ENCODE measurements around the gene QSOX1. TPM values are rescaled to one million over a fixed set of nuclear protein-coding genes. Genes with fewer than 3 reads are reported as not detected.

Gene QSOX1
- total and polyA plus RNA-seq, 9 of the 15 experiments (the other 6 are each of a cell fraction or from before 2014, with no cell fraction given), result 4.0 to 53.1 (median 15.0) TPM

- TF ChIP-seq ZBTB43 (CRISPR knock-in tag; IDR thresholded peaks at IDR 0.05) (no peak), CBX2 (IDR thresholded peaks at IDR 0.05; ENCODE audit: insufficient read depth, low read length, poor library complexity, severe bottlenecking) (peak; percentile 94), CREB3L1 (IDR thresholded peaks at IDR 0.05; ENCODE audit: borderline replicate concordance, low read depth) (0 out of 2 replicates have a peak, but pooled peaks have one; percentile 32), CLOCK (CRISPR knock-in tag; IDR thresholded peaks at IDR 0.05; ENCODE audit: borderline replicate concordance) (no peak), CBX8 (IDR thresholded peaks at IDR 0.05; ENCODE audit: borderline replicate concordance, extremely low read depth, low read depth, low read length, poor library complexity, severe bottlenecking) (peak; percentile 17), ELF1 (tag; IDR thresholded peaks at IDR 0.05) (no peak)
These were observed 74.2 kb downstream of the QSOX1 start (continued) for GRCh38 chr1:180228648-180229482.

All from K562 (cell line).